Endothelial cell of coronary artery (primary cell): ENCODE results near the gene KIN. TPM values are rescaled to one million over a fixed set of nuclear protein-coding genes. Genes with fewer than 3 reads are reported as not detected.

ENCODE experiments used
- total RNA-seq: library from RNA; depleted of rRNA; stranded (reverse); fragments of >200 nt; gene quantifications from 2 replicates; pipeline ENCODE4 v1.2.3, GENCODE V29; 2014

KIN gene
- total RNA-seq: 6.5 and 7.7 TPM in 2 replicates

DNA sequence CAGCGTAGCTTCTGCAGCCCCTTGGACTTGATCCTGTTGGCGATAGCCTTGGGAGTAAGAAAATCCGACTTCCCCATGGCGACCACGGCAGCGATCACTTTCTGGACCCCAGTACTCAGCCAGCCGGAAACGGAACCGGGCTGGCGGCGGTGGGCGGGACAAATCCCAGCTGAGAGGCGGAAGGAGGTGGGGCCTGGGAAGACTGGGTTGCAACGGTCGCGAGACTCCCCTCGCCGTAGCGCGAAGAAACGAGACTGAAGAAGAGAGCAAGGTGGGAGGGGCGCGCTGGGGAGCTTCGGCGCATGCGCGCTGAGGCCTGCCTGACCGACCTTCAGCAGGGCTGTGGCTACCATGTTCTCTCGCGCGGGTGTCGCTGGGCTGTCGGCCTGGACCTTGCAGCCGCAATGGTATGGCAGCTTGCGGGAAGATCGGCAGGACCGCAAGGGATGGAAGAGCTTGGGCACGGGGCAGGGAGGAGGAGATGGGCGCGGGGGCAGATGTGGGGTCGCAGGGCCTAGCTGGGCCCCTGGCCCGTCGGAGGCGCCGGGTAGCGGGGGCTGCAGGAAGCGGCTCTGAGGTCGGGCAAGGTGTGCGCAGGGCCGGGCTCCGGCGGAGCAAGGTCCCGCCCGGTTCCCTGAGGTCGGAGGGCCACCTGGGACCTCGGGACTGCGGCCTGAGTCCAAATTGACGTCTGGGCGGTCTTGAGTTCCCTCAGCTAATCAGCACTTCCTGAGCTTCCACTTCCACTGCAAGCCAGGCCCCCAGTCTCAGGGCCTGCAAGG is at the start of gene KIN, which contains the start of gene ATP5F1C:
KIN (minus strand) TSS at position 137 of the 782 bp plus-strand sequence; CDS start at position 77, 60 bp downstream.
ATP5F1C (plus strand) TSS at position 321 of the 782 bp plus-strand sequence; CDS start at position 352, 31 bp downstream.

GRCh38 chr10:7818295-7819120 is 30.7 kb upstream of the KIN start, which contains the start of gene TAF3:
TSS of gene TAF3 (plus strand) at chr10:7818505. CDS start at chr10:7818710, 205 bp downstream.

DNA sequence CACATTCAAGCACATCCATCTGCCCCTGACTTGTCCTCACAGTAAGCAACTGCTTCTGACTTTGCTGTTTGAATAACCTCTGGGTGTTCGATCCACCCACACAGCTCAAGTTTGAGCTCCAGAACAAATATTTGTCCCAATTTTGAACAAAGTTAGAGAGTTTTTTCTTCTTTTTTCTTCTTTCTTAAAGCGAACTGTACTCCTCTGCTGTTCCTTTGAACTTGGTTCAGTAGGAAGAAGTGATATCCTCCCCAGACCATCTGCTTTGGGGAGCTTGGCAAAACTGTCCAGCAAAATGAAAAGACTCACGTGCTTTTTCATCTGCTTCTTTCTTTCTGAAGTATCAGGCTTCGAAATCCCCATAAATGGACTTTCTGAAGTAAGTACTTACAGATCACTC is 84.7 kb downstream of the KIN start, which contains the start of gene ITIH2:
ITIH2 (plus strand) TSS at position 177 of the 400 bp plus-strand sequence; CDS start at position 296, 119 bp downstream.

Other genes with a start within 250 kb of the KIN start
- gene ITIH5, start 121.0 kb downstream of the KIN start, total RNA-seq: 0.19 TPM in 1 of 2 replicates, not detected in the other
- gene ITIH2, start 84.7 kb downstream of the KIN start, total RNA-seq: under 0.01 TPM in 1 of 2 replicates, not detected in the other
- gene ATP5F1C, start 184 bp upstream of the KIN start, total RNA-seq: 260 and 276 TPM in 2 replicates
- 1.6 and 1.9 TPM in 2 replicates for gene TAF3, start 30.5 kb upstream of the KIN start, total RNA-seq